ENCODE data around the gene UBE2L6. TPM values are rescaled to one million over a fixed set of nuclear protein-coding genes. Genes with fewer than 3 reads are reported as not detected.

Gene UBE2L6
- total RNA-seq, 5 donors from 2014 or later (not counting 1 experiment from before 2014, with no cell fraction given) = 61.7 to 97.2 (median 80.3) TPM

DNA sequence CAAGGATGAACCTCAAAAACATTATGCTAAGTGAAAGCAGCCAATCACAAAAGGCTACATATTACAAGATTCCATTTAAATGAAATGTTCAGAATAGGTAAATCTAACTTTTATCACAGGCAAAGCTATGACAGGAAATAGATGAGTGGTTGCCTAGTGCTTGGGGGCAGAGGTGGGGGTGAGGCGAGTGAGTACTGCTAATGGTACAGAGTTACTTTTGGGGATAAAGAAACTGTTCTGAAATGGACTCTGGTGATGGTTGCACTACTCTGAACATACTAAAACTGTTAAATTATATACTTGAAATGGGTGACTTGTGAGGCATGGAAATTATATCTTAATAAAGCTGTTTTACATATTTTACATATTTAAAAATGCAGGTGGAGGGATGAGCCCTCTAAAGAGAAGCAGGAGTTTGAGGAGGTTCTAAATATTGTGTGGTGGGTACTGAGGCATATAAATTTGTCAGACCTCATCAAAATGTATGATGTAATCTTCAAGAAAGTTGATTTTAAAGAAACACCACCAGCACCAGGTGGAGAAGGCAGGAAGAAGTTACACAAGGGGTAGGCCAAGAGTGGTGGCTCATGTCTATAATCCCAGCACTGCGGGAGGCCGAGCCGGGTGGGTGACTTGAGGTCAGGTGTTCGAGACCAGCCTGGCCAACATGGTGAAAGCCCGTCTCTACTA is 55.6 kb downstream of the UBE2L6 start:
- Mint-ChIP-seq H3K9me3 (no peaks in the 10 kb centered on the region), H3K27me3 (no peaks in the 10 kb centered on the region), H3K4me1 (peaks cover 28 to 35% (median 34%) of the 10 kb centered on the region in 3 donors), H3K27ac (peak overlapping the region; percentile 74 to 81), H3K36me3 (peaks cover 5% of the 10 kb centered on the region), H3K4me3 (no peak overlapping the region)
- ChIA-PET CTCF (interaction anchor here (0.7 to 1.6 kb wide), 6 partner anchors 15 to 1126 kb away, joined by 3 to 5 read pairs (median 3); no protein-coding TSS in a partner anchor), POLR2A (interaction anchor here in 1 of 2 donors (0.6 kb wide), 1 partner anchor 229 kb away, joined by 3 read pairs; the partner anchor contains the start of gene SELENOH)
- H3K9me3 ChIP-seq = no peaks in the 10 kb centered on the region
- DNase-seq (no peak), ATAC-seq (replicated peaks in 1 of 4) (peak in 1 of 4 experiments; percentile 32)
- H3K27ac ChIP-seq (ENCODE audit: low read length) = no peak overlapping the region
- H3K36me3 ChIP-seq (ENCODE audit: control insufficient read depth in 2 of 2, extremely low read depth in 1 of 2, insufficient read depth in 1 of 2, low read length in 1 of 2) = no peaks in the 10 kb centered on the region
- 100% methylated on average over 3 of the region's 6 CpGs for WGBS (ENCODE audit: insufficient coverage)
- no peaks in the 10 kb centered on the region for H3K27me3 ChIP-seq (replicated peaks in 1 of 2; ENCODE audit: control insufficient read depth in 2 of 2, extremely low read depth in 1 of 2, insufficient read depth in 2 of 2, low read length in 1 of 2)
- peaks cover 3 to 25% of the 10 kb centered on the region in 2 experiments for H3K4me1 ChIP-seq (ENCODE audit: control insufficient read depth in 1 of 2, extremely low read depth in 1 of 2, insufficient read depth in 2 of 2, low read length in 2 of 2)
- H3K4me3 ChIP-seq (ENCODE audit: control insufficient read depth in 1 of 2, extremely low read depth in 1 of 2, low read length in 1 of 2) = no peak overlapping the region

DNA sequence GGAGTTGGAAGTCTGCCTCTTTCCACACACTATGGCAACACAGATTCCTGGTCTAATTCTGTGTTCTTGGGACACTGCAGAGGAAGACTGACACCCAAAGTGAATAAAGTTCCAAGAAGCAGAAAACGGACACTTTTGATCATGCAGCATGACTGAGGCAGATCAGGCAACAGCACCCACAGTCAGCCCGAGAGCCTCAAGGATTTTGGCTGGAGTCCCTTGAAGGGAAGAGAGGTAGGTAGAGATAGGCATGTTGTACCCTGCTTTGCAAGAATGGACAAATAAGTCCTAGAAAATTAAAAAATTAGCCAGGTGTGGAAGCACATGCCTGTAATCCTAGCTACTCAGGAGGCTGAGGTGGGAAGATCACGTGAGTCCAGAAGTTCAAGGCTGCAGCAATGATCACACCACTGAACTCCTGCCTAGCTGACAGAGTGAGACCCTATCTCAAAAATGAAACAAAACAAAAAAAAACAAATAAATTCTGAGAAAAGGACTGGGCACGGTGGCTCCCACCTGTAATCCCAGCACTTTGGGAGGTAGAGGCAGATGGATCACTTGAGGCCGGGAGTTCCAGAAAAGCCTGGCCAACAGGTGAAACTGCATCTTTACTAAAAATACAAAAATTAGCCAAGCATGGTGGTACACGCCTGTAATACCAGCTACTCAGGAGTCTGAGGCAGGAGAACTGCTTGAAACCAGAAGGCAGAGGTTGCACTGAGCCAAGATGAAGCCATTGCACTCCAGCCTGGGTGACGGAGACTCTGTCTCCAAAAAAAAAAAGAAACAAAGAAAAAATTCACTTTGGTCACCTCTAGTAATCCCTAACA is 58.9 kb downstream of the UBE2L6 start:
- H3K27ac ChIP-seq (ENCODE audit: low read length) = no peak overlapping the region
- no peaks in the 10 kb centered on the region for H3K9me3 Mint-ChIP-seq
- peaks cover 18 to 27% (median 25%) of the 10 kb centered on the region in 3 donors for H3K4me1 Mint-ChIP-seq
- no peak for ATAC-seq (replicated peaks in 1 of 4)
- H3K36me3 ChIP-seq (ENCODE audit: control insufficient read depth in 2 of 2, extremely low read depth in 1 of 2, insufficient read depth in 1 of 2, low read length in 1 of 2) = peaks cover 0 to 3% of the 10 kb centered on the region in 2 donors
- no peak overlapping the region for H3K27ac Mint-ChIP-seq
- no peak overlapping the region for H3K4me3 ChIP-seq (ENCODE audit: control insufficient read depth in 1 of 2, extremely low read depth in 1 of 2, low read length in 1 of 2)
- 89% methylated on average over 5 of the region's 7 CpGs for WGBS (ENCODE audit: insufficient coverage)
- H3K4me1 ChIP-seq (ENCODE audit: control insufficient read depth in 1 of 2, extremely low read depth in 1 of 2, insufficient read depth in 2 of 2, low read length in 2 of 2) = peaks cover 0 to 6% of the 10 kb centered on the region in 2 experiments
- ChIA-PET POLR2A (no interaction called here), CTCF (interaction anchor here in 1 of 2 donors (0.6 to 4.2 kb wide), 2 partner anchors 15 to 19 kb away, joined by 3 to 27 read pairs; no protein-coding TSS in a partner anchor)
- H3K27me3 ChIP-seq (replicated peaks in 1 of 2; ENCODE audit: control insufficient read depth in 2 of 2, extremely low read depth in 1 of 2, insufficient read depth in 2 of 2, low read length in 1 of 2) = no peaks in the 10 kb centered on the region
- DNase-seq = no peak
- peaks cover 10% of the 10 kb centered on the region for H3K36me3 Mint-ChIP-seq
- no peaks in the 10 kb centered on the region for H3K9me3 ChIP-seq
- H3K4me3 Mint-ChIP-seq = no peak overlapping the region
- no peaks in the 10 kb centered on the region for H3K27me3 Mint-ChIP-seq

DNA sequence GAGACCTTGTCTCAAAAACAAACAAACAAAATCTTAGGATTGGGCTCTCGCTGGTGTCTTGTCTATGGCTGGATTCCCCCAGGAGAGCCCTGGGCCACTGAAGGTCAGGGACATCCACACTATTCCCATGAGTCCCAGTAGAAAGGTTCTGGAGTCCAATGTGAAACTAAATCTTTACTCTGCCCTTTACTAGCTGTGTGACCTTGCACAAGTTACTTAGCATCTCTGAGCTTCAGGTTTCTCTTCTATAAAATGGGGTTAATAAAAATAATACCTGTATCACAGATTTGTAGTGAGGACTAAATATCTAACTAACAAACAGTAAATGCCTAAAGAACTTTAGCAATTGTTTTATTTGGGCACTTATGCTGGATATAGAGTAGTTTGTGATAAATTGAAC is 61.0 kb downstream of the UBE2L6 start:
- no CpG with 5 or more reads among the region's 1 CpG for WGBS (ENCODE audit: insufficient coverage)
- H3K4me1 ChIP-seq (ENCODE audit: control insufficient read depth in 1 of 2, extremely low read depth in 1 of 2, insufficient read depth in 2 of 2, low read length in 2 of 2) = no peaks in the 10 kb centered on the region
- no peaks in the 10 kb centered on the region for H3K9me3 ChIP-seq
- ChIA-PET CTCF (interaction anchor here (1.0 to 4.2 kb wide), 4 partner anchors 11 to 20 kb away, joined by 4 to 27 read pairs (median 6); no protein-coding TSS in a partner anchor), POLR2A (no interaction called here)
- H3K27ac ChIP-seq (ENCODE audit: low read length) = no peak overlapping the region
- peaks cover 0 to 6% of the 10 kb centered on the region in 2 donors for H3K36me3 ChIP-seq (ENCODE audit: control insufficient read depth in 2 of 2, extremely low read depth in 1 of 2, insufficient read depth in 1 of 2, low read length in 1 of 2)
- H3K27me3 ChIP-seq (replicated peaks in 1 of 2; ENCODE audit: control insufficient read depth in 2 of 2, extremely low read depth in 1 of 2, insufficient read depth in 2 of 2, low read length in 1 of 2) = no peaks in the 10 kb centered on the region
- DNase-seq (no peak), ATAC-seq (replicated peaks in 1 of 4) (no peak)
- H3K4me3 ChIP-seq (ENCODE audit: control insufficient read depth in 1 of 2, extremely low read depth in 1 of 2, low read length in 1 of 2) = no peak overlapping the region
- Mint-ChIP-seq H3K36me3 (peaks cover 10% of the 10 kb centered on the region), H3K4me1 (peaks cover 2 to 6% (median 5%) of the 10 kb centered on the region in 3 donors), H3K9me3 (no peaks in the 10 kb centered on the region), H3K27ac (no peak overlapping the region), H3K4me3 (no peak overlapping the region), H3K27me3 (no peaks in the 10 kb centered on the region)

DNA sequence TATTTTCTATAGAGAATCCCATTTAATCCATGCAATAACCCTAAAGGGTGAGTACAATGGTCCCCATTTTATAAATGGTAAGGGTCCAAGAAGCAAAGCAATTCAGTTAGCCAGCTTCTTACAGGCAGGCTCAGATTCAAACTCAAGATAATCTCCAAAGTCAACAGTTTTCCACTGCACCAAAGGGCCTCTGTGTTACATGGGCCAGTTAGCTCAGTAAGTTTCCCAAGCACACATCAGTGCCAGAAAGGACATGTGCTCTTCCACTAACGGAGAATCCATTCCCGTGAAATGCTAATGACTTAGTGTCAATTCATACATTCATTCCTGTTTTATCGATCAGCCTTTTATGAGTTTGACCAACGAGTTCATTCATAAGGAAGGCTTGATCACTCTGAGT is 63.0 kb downstream of the UBE2L6 start:
- Mint-ChIP-seq H3K27me3 (no peaks in the 10 kb centered on the region), H3K4me1 (peaks cover 0 to 2% (median 0%) of the 10 kb centered on the region in 3 donors), H3K9me3 (no peaks in the 10 kb centered on the region), H3K4me3 (no peak overlapping the region), H3K27ac (no peak overlapping the region), H3K36me3 (peaks cover 18% of the 10 kb centered on the region)
- Histone ChIP-seq H3K9me3 (no peaks in the 10 kb centered on the region), H3K36me3 (ENCODE audit: control insufficient read depth in 2 of 2, extremely low read depth in 1 of 2, insufficient read depth in 1 of 2, low read length in 1 of 2) (peaks cover 0 to 21% of the 10 kb centered on the region in 2 donors), H3K4me3 (ENCODE audit: control insufficient read depth in 1 of 2, extremely low read depth in 1 of 2, low read length in 1 of 2) (no peak overlapping the region), H3K4me1 (ENCODE audit: control insufficient read depth in 1 of 2, extremely low read depth in 1 of 2, insufficient read depth in 2 of 2, low read length in 2 of 2) (no peaks in the 10 kb centered on the region), H3K27ac (ENCODE audit: low read length) (no peak overlapping the region), H3K27me3 (replicated peaks in 1 of 2; ENCODE audit: control insufficient read depth in 2 of 2, extremely low read depth in 1 of 2, insufficient read depth in 2 of 2, low read length in 1 of 2) (no peaks in the 10 kb centered on the region)
- ATAC-seq (replicated peaks in 1 of 4) (no peak), DNase-seq (no peak)
- CTCF ChIA-PET = interaction anchor here (2.2 to 4.2 kb wide), 3 partner anchors 11 to 22 kb away, joined by 6 to 27 read pairs (median 7); no protein-coding TSS in a partner anchor
- WGBS (ENCODE audit: insufficient coverage) = no CpG with 5 or more reads among the region's 4 CpGs
- POLR2A ChIA-PET = no interaction called here

DNA sequence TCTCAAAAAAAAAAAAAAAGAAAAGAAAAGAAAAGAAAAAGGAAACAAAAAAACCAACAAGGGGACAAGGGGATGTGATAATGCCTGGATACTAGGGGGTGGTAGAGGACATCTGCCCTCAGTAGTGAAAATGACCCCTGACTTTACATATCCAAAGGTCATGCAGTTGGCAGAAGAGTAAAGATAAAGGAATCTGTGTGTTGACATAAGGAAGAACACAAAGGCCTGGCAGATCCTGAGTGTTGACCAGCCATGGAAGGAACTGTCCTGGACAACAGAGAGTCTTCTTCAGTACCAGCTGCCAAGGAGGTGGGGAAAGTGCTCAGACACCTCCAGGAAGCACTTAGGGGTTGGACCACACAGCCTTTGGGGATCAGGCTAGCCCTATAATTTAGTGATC is 64.6 kb downstream of the UBE2L6 start:
- ATAC-seq (replicated peaks in 1 of 4) = no peak
- no peak for DNase-seq
- Mint-ChIP-seq H3K36me3 (peaks cover 19% of the 10 kb centered on the region), H3K4me1 (peaks cover 0 to 2% (median 0%) of the 10 kb centered on the region in 3 donors), H3K9me3 (no peaks in the 10 kb centered on the region), H3K27me3 (no peaks in the 10 kb centered on the region), H3K27ac (no peak overlapping the region), H3K4me3 (no peak overlapping the region)
- no peak overlapping the region for H3K27ac ChIP-seq (ENCODE audit: low read length)
- H3K4me3 ChIP-seq (ENCODE audit: control insufficient read depth in 1 of 2, extremely low read depth in 1 of 2, low read length in 1 of 2) = no peak overlapping the region
- H3K9me3 ChIP-seq = no peaks in the 10 kb centered on the region
- ChIA-PET CTCF (interaction anchor here (0.6 to 1.9 kb wide), 6 partner anchors 10 to 262 kb away, joined by 5 to 11 read pairs (median 8); no protein-coding TSS in a partner anchor), POLR2A (interaction anchor here in 1 of 2 donors (0.7 kb wide), 1 partner anchor 19 kb away, joined by 3 read pairs; no protein-coding TSS in a partner anchor)
- H3K36me3 ChIP-seq (ENCODE audit: control insufficient read depth in 2 of 2, extremely low read depth in 1 of 2, insufficient read depth in 1 of 2, low read length in 1 of 2) = peaks cover 0 to 21% of the 10 kb centered on the region in 2 donors
- no peaks in the 10 kb centered on the region for H3K4me1 ChIP-seq (ENCODE audit: control insufficient read depth in 1 of 2, extremely low read depth in 1 of 2, insufficient read depth in 2 of 2, low read length in 2 of 2)
- H3K27me3 ChIP-seq (replicated peaks in 1 of 2; ENCODE audit: control insufficient read depth in 2 of 2, extremely low read depth in 1 of 2, insufficient read depth in 2 of 2, low read length in 1 of 2) = no peaks in the 10 kb centered on the region

DNA sequence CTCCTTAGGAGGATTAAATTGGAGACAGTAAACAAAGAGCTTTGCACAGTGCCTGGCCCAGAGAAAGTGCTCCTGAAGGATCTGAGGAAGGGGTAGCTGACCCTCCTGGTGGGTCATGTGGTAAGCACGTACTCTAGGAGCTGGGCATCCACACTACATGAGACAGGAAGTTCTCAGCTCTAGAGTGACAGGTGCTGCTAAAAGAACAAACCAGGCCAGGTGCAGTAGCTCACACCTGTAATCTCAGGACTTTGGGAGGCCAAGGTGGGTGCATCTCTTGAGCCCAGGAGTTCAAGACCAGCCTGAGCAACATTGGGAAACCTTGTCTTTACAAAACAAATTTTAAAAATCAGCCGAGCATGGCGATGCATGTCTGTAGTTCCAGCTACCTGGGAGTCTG is 65.1 kb downstream of the UBE2L6 start:
- H3K27ac Mint-ChIP-seq = no peak overlapping the region
- no peaks in the 10 kb centered on the region for H3K27me3 Mint-ChIP-seq
- CTCF ChIA-PET = interaction anchor here (0.6 to 1.9 kb wide), 8 partner anchors 9 to 263 kb away, joined by 3 to 11 read pairs (median 6); no protein-coding TSS in a partner anchor
- POLR2A ChIA-PET = no interaction called here
- ATAC-seq (replicated peaks in 1 of 4) (no peak), DNase-seq (no peak)
- no peaks in the 10 kb centered on the region for H3K4me1 ChIP-seq (ENCODE audit: control insufficient read depth in 1 of 2, extremely low read depth in 1 of 2, insufficient read depth in 2 of 2, low read length in 2 of 2)
- no peaks in the 10 kb centered on the region for H3K9me3 Mint-ChIP-seq
- H3K27me3 ChIP-seq (replicated peaks in 1 of 2; ENCODE audit: control insufficient read depth in 2 of 2, extremely low read depth in 1 of 2, insufficient read depth in 2 of 2, low read length in 1 of 2) = no peaks in the 10 kb centered on the region
- no peaks in the 10 kb centered on the region for H3K9me3 ChIP-seq
- WGBS (ENCODE audit: insufficient coverage) = 100% methylated on average over 1 of the region's 3 CpGs
- H3K27ac ChIP-seq (ENCODE audit: low read length) = no peak overlapping the region
- peaks cover 0 to 25% of the 10 kb centered on the region in 2 donors for H3K36me3 ChIP-seq (ENCODE audit: control insufficient read depth in 2 of 2, extremely low read depth in 1 of 2, insufficient read depth in 1 of 2, low read length in 1 of 2)
- H3K36me3 Mint-ChIP-seq = peaks cover 18% of the 10 kb centered on the region
- H3K4me3 ChIP-seq (ENCODE audit: control insufficient read depth in 1 of 2, extremely low read depth in 1 of 2, low read length in 1 of 2) = no peak overlapping the region
- no peak overlapping the region for H3K4me3 Mint-ChIP-seq
- peaks cover 0 to 2% (median 0%) of the 10 kb centered on the region in 3 donors for H3K4me1 Mint-ChIP-seq
